HG02870 (cell line): ENCODE measurements around the gene PROM2.

Experiments used
- ATAC-seq: cut with Tn5 transposase; IDR thresholded peaks from one replicate; pipeline ENCODE4 v1.9.1; 2021; ENCODE audit warnings: mild to moderate bottlenecking, moderate library complexity; ENCODE audit not compliant: unreplicated experiment

The PROM2 gene

DNA sequence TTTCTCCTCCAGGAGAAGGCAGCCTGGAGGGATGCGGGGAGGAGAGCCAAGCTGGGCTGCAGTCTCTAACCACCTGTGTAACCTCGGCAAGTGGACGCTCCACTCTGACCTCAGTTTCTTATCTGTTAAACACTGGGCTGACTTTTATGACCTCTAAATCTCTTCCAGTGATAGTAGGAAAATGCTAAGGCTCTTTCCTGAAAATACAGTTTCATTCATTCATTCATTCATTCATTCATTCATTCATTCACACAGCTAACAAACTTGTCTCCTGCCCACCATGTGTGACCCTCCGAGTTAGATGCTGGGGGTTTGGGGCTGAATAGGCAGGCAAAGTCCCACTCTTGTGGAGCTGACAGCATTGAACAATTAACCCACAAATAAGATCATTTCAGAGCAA, 9.3 kb downstream of the PROM2 start:
- ATAC-seq: no peak

GRCh38 chr2:95284886-95285541, 10.8 kb downstream of the PROM2 start:
- no peak for ATAC-seq

DNA sequence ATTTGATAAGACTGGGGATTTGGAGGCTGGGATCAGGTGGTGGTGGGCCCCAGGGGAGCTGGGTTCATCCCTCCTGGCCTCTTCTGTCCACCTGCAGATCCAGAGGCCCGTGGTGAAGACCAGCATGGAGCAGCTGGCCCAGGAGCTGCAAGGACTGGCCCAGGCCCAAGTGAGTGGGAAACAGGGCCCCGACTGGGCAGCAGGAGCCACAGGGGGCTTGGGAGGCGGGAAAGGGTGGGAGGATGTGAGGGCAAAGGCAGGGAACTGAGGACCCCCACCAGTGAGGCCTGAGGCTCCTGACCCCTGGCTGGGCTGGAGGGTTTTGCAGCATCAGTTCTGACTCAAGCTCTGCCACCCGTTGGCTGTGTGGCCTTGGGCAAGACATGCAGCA, 11.3 kb downstream of the PROM2 start:
- no peak for ATAC-seq

DNA sequence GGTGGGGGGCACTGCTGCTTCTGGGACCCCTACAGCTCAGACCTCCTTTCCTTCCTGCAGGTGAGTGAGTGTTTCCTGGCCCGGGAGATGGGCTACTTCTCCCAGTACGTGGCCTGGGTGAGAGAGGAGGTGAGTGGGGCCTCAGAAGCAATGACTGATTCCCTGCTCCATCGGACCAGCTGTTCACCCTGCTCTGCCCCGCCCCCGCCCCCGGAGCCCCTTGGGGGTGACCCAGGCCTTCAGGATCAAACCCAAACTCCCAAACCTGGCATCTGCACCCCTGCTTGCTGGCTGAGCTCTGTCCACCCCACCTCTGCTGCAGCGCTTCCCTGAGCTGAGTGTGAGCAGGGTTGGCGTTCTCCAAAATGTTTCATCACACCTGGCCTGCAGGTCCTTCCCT, 13.1 kb downstream of the PROM2 start:
- no peak for ATAC-seq

DNA sequence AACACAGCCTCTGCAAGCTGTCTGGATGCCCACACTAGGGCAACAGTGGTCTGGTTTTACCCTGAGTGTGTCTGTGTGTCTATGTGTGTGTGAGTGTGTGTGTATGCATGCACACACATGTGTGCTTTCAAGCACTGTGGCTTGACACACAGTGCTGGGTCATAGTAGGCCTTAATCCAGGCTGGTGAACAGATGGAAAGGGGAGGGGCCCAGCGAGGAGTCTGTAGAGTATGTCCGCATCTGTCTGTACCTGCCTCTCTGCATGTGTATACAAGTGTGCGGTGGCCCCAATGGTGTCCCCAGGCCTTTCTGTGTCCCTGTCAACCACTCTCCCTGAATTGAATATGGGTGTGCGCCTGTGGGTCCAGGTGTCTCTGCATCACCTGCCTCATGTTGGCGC, 13.6 kb downstream of the PROM2 start:
- ATAC-seq: no peak

DNA sequence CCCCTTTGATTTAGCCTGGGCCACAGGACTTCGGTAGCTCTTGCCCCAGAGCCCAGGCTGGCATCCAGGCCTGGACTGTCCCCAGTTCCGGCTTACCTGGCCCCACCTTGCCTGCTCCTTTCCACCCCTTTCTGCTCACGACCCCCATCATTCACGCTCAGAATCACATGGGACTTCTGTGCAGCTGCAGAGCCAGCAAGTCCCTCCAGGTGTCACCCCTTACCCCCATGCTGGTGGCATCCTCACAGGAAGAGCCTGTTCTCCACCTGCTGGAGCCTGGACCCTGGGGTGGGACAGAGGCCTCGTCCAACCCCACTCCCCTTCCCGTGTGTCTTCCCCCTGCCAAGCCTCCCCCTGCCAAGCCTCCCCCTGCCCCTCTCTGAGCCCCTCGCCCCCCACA, 15.0 kb downstream of the PROM2 start:
- ATAC-seq: no peak

DNA sequence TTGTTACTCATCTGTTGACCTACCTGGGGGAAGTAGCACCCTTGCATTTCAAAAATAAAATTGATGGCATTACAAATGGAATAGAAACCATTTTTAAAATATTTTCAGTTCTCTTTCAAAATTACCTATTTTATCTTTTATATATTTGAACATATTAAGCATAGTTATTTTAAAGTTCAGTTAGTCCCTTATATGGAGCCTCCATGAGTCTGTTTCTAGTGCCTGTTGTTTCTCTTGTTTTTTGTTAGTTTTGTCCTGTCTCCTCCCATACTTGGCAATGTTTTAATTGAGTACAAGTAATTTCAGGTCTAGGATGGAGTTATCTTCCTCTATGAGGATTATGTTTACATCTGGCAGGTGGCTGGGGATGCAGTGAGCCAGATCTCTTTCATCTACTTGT, 17.0 kb downstream of the PROM2 start:
- ATAC-seq: no peak

- ATAC-seq: no peak
These were observed 18.5 kb downstream of the PROM2 start for GRCh38 chr2:95292623-95293260.

DNA sequence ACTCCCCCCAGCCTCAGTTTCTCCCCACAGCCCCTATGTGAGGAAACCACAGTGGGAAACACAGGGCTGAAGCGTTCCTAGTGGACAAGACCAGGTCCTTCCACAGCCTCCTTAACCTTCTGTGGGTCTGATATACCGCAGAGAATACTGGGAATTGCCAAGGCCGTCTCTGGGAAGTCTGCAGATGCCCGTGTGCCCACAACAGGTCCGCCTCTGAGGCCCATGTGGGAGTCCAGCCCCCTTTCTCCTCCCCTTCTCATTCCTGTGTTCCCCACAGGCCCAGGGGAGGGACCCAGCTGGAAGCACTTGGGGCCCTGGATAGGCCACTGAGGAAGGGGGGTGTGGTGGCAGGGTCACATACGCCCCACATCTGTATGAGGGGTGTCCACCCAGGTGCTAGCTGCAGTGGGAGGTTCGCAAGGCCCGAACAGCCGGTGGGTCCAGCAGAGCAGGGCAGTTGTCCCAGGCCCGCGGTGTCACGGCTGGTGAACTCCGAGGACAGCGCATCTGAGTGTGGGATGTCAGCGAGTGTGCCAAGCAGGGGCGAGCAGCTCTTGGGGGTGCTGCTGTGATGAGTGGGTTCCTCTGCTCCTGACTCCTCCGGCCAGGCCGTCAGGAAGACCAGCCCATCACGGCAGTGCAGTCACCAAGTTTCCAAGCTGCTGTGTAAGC, 20.5 kb downstream of the PROM2 start:
- ATAC-seq: no peak

GRCh38 chr2:95295376-95295775, 21.1 kb downstream of the PROM2 start:
- no peak for ATAC-seq

DNA sequence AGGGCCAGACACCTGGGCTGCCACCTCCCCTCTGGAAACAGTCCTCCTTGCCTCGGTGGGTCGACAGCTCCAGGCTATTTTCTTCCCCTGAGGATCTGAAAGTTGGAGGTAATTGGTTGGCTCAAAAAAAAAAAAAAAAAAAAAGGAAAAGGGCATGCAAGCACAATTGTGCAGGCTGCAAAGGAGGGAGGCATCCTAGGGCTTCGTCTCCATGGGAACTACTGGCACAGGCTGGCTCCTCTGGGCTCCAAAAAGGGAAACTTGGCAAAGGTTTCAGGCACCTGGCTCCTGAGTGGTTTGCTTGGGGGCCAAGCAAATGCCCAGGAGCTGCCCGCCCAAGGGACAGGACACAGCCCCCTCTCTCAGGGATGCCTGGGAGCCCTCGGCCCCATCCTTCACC, 21.8 kb downstream of the PROM2 start:
- no peak for ATAC-seq

GRCh38 chr2:95296880-95297487, 22.7 kb downstream of the PROM2 start, which contains the start of gene KCNIP3:
Gene KCNIP3, plus strand, starts transcription at chr2:95297347. Its CDS starts 92 bp downstream, at chr2:95297439.
- no peak for ATAC-seq

DNA sequence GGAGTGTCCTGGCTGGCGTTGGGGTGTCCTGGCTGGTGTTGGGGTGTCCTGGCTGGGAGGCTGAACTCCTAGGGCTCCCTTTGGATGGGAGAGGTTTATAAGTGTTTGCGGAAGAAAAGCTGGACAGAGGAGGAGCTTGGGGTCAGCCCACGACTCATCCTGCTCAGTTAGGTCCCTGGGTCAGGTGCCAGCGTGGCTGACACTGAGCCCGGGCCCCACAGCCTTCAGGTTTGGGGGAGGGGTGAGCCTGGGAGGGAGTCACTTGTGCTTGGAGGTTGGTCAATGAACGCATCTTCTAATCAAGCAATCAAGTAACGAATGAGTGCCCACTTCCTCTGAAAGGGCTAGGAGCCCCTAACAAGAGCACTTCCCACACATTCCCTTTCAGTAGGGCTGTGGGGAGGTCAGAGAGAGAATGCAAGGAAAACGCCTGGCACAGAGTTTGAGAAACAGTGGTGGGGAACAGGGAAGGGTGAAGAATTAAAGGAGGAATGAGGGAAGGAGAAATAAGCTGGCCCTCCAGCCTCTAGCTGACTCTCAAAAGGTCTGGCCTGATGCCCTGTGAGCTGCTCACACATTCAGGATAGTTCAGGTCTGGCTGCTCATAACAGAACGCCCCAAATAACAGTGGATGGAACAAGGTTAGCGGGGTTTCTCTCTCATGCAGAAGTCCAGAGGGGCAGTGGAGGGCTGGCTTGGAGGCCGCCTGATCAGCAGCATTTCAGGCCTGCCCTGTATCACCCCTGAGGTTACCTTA, 23.6 kb downstream of the PROM2 start:
- no peak for ATAC-seq

GRCh38 chr2:95298486-95299111, 24.4 kb downstream of the PROM2 start:
- no peak for ATAC-seq

DNA sequence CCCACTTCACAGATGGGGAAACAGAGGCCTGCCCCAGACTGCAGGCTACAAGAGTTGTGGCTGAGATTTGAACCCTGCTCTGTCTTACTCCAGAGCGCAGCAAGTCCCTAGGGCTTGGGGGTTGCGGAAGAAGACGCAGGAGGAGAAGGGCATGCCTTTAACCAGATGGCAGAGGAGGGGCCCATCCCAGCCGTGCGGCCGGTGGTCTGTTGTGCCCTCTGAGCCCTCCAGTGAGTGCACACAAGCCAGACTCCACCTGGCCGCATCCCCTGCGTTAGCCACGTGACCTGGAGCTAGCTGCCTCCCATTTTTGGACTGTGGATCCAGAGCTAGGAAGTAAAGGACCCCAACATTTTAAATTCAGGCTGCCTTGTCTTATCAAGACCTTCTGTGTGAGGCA, 25.7 kb downstream of the PROM2 start:
- ATAC-seq: no peak

DNA sequence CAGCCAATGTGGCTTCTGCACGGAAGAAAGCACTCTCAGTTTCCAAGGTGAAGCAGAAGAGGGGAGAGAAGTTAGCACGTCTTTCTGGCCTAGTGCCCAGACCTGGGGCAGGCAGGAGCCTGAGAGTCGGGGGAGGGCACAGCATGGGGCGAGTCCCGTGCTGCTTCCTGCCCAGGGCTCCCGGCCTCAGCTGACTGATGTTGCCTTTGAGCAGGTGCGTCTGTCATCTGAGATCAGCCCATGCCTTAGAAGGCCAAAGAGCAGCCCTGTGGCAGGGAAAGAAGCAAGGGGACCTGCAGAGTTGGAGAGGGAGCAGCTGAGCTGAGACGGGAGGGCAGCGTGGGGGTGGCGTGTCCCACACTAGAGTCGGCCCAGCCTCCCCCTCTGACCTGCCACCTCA, 26.2 kb downstream of the PROM2 start:
- no peak for ATAC-seq

DNA sequence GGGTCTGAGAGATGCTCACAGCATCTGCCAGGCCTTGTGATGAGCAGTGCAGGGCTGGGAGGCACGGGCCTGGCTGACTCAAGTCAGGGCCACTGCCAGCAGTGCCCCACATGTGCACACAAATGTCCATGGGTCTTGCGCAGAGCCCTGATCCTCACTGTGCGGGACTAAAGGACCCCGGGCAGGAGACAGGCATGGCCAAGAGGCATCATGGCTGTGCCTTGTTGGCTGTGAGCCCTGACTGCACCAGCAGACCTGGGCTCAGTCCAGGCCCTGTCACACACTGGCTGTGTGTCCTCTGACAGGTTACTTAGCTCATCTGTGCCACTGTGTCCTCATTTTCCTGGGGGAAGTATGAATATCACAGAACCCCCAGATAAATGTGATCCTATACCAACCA, 26.9 kb downstream of the PROM2 start:
- ATAC-seq: no peak

DNA sequence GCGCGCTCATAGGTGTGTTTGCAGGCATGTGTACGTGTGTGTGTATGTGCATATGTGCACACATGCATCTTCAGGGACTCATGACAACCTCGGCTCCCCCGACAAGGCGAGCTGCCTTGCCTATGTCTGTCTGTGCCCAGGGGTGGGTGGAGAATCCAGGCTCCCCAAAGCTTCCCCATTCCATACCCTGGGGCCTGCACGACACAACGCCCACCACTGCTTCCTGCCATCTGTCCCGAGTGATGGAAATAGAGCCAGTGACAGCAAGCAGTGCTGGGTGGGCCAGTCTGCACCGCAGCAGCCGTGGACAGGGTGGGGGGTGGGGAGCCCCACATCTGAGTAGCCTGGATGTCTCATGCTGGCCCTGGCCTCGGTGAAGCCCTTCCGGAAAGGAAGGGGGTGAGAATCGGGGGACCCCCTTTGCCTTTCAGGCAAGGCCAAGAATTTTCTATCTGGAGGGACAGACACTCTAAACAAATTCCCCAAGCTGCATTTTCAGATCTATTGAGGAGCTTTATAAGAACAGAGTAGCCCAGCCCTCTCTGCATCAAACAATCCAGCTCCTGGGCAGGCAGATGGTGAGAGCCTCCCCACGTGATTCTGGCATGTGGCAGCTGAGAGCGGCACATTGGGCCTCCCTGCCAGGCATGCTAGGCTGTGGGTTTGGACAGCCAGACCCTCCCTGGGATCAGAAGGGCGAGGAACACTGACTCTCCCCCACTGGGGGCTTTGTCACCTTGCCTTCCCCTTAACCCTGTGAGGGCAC, 27.8 kb downstream of the PROM2 start:
- ATAC-seq: no peak

DNA sequence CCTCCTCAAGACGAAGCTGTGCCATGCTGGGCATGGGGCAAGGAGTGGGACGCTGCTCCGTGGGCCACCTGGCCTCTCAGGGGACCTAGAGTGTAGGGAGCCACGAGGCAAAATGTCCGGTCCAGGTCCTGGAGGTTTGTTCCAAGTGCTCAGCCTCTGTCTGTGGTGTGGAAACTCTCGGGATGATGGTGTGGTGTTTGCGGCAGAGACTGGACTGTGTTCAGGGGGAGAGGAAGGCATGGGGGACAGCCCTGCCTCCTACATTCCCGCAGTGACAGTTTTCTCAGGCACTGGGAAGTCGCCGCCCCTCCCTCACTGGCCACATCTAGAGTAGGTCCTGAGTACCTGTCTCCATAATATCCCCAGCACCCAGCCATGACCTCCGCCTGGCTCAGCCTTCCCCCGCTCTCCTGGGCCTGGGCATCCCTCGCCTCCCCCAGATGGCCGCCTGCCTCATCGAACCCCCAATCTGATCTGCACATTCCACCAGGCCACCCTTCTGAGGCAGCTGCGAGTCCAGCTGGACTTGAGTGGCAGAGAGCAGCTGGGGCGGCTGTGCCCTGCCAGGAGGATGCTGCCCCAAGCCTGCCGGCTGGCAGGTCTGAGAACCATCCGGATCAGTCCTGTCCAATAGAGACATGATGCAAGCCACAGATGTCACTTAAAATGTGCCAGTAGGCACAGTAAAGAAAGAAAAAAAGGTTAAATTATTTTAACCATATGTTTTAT, 29.1 kb downstream of the PROM2 start:
- no peak for ATAC-seq
